Liver (tissue), 3 donors: ENCODE measurements around the gene GNG2.

Experiments used
- CTCF ChIP-seq: fragments of 150-350 bp; IDR thresholded peaks from 2 replicates; pipeline ENCODE4 v1.5.1; 2017; ENCODE audit warnings: improper control_type of control experiment, low read depth, low read length; ENCODE audit not compliant: missing input control
- EGR1 ChIP-seq, 2 donors: IDR thresholded peaks; 2 replicates each; pipeline ENCODE4 v1.6.1; 2016 to 2018; ENCODE audit warnings: antibody characterized with exemption in 2 of 2, low read depth in 2 of 2
- RAD21 ChIP-seq, 2 donors: IDR thresholded peaks; 2 replicates each; pipeline ENCODE4 v1.6.1; 2016; ENCODE audit warnings: antibody characterized with exemption in 2 of 2, mild to moderate bottlenecking in 2 of 2
- RXRA ChIP-seq, 2 donors: IDR thresholded peaks; 2 replicates each; pipeline ENCODE4 v1.6.1; 2017 to 2018; ENCODE audit warnings: antibody characterized with exemption in 2 of 2, mild to moderate bottlenecking in 1 of 2
- SP1 ChIP-seq: IDR thresholded peaks from 2 replicates; pipeline ENCODE4 v1.6.1; 2018; ENCODE audit warnings: antibody characterized with exemption, mild to moderate bottlenecking
- ZBTB33 ChIP-seq: IDR thresholded peaks from 2 replicates; pipeline ENCODE4 v1.6.1; 2016; ENCODE audit warnings: antibody characterized with exemption
- donor health status: healthy.
- donor health status: healthy.

- TF ChIP-seq RXRA (IDR thresholded peaks at IDR 0.05) (no peak), SP1 (no peak), RAD21 (IDR thresholded peaks at IDR 0.05) (no peak), CTCF (no peak), ZBTB33 (no peak), EGR1 (IDR thresholded peaks at IDR 0.05; ENCODE audit: low read depth in 2 of 2) (no peak)
Observed at GRCh38 chr14:51856792-51857296, 3.6 kb upstream of the GNG2 start.
